HepG2 (cell line): ENCODE results near the gene SNAI3. TPM values are rescaled to one million over a fixed set of nuclear protein-coding genes. Genes with fewer than 3 reads are reported as not detected.

Experiments used
- ATM ChIP-seq: fragments of 450-650 bp; IDR thresholded peaks from 2 replicates; pipeline ENCODE4 v1.7.1; 2017; ENCODE audit warnings: mild to moderate bottlenecking, borderline replicate concordance
- ERF ChIP-seq: IDR thresholded peaks from 2 replicates; pipeline ENCODE4 v1.6.1; 2018; ENCODE audit warnings: missing biosample characterization, missing genetic modification reagents
- GATAD2A ChIP-seq: IDR thresholded peaks from 2 replicates; pipeline ENCODE4 v1.6.1; 2016
- HNRNPLL ChIP-seq: fragments of 200-400 bp; formaldehyde crosslinking; IDR thresholded peaks from 2 replicates; pipeline ENCODE4 v1.6.1; 2017; ENCODE audit warnings: mild to moderate bottlenecking, low read depth, low read length; ENCODE audit not compliant: poor library complexity, severe bottlenecking
- NFIB ChIP-seq: sonication (generic); formaldehyde crosslinking; IDR thresholded peaks from 2 replicates; pipeline ENCODE4 v1.9.0; 2021; ENCODE audit warnings: missing genetic modification reagents, mild to moderate bottlenecking, borderline replicate concordance
- PATZ1 ChIP-seq: sonication (generic); formaldehyde crosslinking; IDR thresholded peaks from 2 replicates; pipeline ENCODE4 v1.4.0; 2020; ENCODE audit warnings: missing genetic modification reagents
- SP1 ChIP-seq, 2 experiments: fragments of 450-650 bp in 1 of 2; sonication (generic) in 1 of 2; formaldehyde crosslinking in 1 of 2; IDR thresholded peaks; 2 replicates each; pipeline versions ENCODE4 v1.4.0 to v1.6.1; 2016 to 2020; ENCODE audit warnings: missing genetic modification reagents in 1 of 2
- TCF12 ChIP-seq, 2 experiments: fragments of 450-650 bp in 1 of 2; sonication (generic) in 1 of 2; formaldehyde crosslinking in 1 of 2; IDR thresholded peaks; 2 replicates each; pipeline versions ENCODE4 v1.6.1 to v1.8.0; 2017 to 2022; ENCODE audit warnings: antibody characterized with exemption in 1 of 2, mild to moderate bottlenecking in 1 of 2, missing genetic modification reagents in 1 of 2, moderate library complexity in 1 of 2
- TRIM24 ChIP-seq: sonication (generic); formaldehyde crosslinking; IDR thresholded peaks from 2 replicates; pipeline ENCODE4 v1.8.0; 2022; ENCODE audit warnings: mild to moderate bottlenecking, missing genetic modification reagents
- ZMYM2 ChIP-seq: sonication (generic); formaldehyde crosslinking; IDR thresholded peaks from 2 replicates; pipeline ENCODE4 v1.8.0; 2022; ENCODE audit warnings: mild to moderate bottlenecking, missing genetic modification reagents
- ZNF124 ChIP-seq: sonication (generic); formaldehyde crosslinking; IDR thresholded peaks from 2 replicates; pipeline ENCODE4 v1.4.0; 2020; ENCODE audit warnings: missing genetic modification reagents
- ZNF275 ChIP-seq: sonication (generic); formaldehyde crosslinking; IDR thresholded peaks from 2 replicates; pipeline ENCODE4 v1.8.0; 2022; ENCODE audit warnings: missing genetic modification reagents, mild to moderate bottlenecking, inconsistent platforms, borderline replicate concordance
- ZNF430 ChIP-seq: sonication (generic); formaldehyde crosslinking; IDR thresholded peaks from 2 replicates; pipeline ENCODE4 v1.9.0; 2021; ENCODE audit warnings: mild to moderate bottlenecking, missing genetic modification reagents
- ZNF451 ChIP-seq: sonication (generic); formaldehyde crosslinking; IDR thresholded peaks from 2 replicates; pipeline ENCODE4 v1.5.0; 2020; ENCODE audit warnings: mild to moderate bottlenecking, missing genetic modification reagents
- ZNF543 ChIP-seq: sonication (generic); formaldehyde crosslinking; IDR thresholded peaks from 2 replicates; pipeline ENCODE4 v1.4.0; 2020; ENCODE audit warnings: mild to moderate bottlenecking, missing genetic modification reagents
- ZNF570 ChIP-seq: sonication (generic); formaldehyde crosslinking; IDR thresholded peaks from 2 replicates; pipeline ENCODE4 v1.4.0; 2020; ENCODE audit warnings: mild to moderate bottlenecking, missing genetic modification reagents, borderline replicate concordance
- ZNF614 ChIP-seq: IDR thresholded peaks from 2 replicates; pipeline ENCODE4 v1.6.1; 2018; ENCODE audit warnings: missing biosample characterization, missing genetic modification reagents, inconsistent platforms, borderline replicate concordance
- ZNF768 ChIP-seq: sonication (generic); formaldehyde crosslinking; IDR thresholded peaks from 2 replicates; pipeline ENCODE4 v1.4.0; 2020; ENCODE audit warnings: missing genetic modification reagents
- polyA plus RNA-seq, 8 experiments: library from polyadenylated mRNA; depleted of rRNA in 3 of 8; stranded (reverse) in 7 of 8; unstranded in 1 of 8; fragments of >200 nt; fragmentation: Illumina TruSeq in 4 of 8; extraction: Trizol in 4 of 8; gene quantifications; 2 replicates each; pipeline versions ENCODE4 v1.2.1 to v1.2.3, GENCODE V29; 2011 to 2016; ENCODE audit warnings: low read depth in 4 of 8, missing spikeins in 1 of 8, mixed read lengths in 1 of 8; ENCODE audit not compliant: insufficient read depth in 1 of 8
- total RNA-seq, 5 experiments: library from RNA; depleted of rRNA; stranded (reverse); fragments of >200 nt; fragmentation: Illumina TruSeq; extraction: Trizol; gene quantifications; 2 replicates each; pipeline ENCODE4 v1.2.3, GENCODE V29; 2016; ENCODE audit warnings: low read depth in 1 of 5
- TF ChIP-seq, protein P1 (sequence below): sonication (generic); formaldehyde crosslinking; IDR thresholded peaks from 2 replicates; pipeline ENCODE4 v1.4.0; 2020; ENCODE audit warnings: missing genetic modification reagents
- TF ChIP-seq, protein P2 (sequence below): IDR thresholded peaks from 2 replicates; pipeline ENCODE4 v1.6.1; 2016; ENCODE audit warnings: missing genetic modification reagents, missing compliant biosample characterization
- TF ChIP-seq, protein P3 (sequence below): IDR thresholded peaks from 2 replicates; pipeline ENCODE4 v1.6.1; 2016
- TF ChIP-seq, protein P4 (sequence below): IDR thresholded peaks from 2 replicates; pipeline ENCODE4 v1.6.1; 2016; ENCODE audit warnings: low read depth

Gene SNAI3
- total and polyA plus RNA-seq, 2 of the 13 experiments (the other 11 are each of a cell fraction or from before 2014, with no cell fraction given), result 0.09 to 0.18 TPM

DNA sequence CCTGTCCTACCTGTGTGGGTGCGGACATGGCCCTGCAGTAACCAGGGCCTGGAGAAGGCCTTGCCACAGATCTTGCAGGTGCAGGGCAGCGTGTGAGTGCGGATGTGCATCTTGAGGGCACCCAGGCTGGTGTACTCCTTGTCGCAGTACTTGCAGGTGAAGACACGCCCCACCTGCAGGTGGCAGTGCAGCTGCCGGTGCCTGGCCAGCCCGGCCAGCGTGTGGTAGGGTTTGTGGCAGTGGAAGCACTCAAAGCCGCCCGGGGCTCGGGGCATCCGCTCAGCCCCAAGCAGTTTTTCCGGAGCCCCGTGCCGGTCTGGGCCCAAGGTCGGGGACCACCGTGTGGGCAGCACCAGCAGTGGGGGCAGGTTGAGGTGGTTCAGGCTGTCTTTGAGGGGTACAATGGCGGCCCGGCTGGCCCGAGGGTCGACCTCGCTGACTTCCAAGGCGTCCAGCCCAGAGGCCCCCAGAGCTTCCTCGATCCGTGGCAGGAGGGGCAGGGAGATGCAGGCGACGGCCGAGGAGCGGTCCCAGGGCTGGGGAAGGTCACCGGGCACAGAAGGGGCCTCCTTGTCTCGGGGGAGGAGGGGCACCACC, 5.1 kb downstream of the SNAI3 start (continued):
- TF ChIP-seq, protein P1, sequence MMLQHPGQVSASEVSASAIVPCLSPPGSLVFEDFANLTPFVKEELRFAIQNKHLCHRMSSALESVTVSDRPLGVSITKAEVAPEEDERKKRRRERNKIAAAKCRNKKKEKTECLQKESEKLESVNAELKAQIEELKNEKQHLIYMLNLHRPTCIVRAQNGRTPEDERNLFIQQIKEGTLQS, result no peak
- TF ChIP-seq, protein P2, sequence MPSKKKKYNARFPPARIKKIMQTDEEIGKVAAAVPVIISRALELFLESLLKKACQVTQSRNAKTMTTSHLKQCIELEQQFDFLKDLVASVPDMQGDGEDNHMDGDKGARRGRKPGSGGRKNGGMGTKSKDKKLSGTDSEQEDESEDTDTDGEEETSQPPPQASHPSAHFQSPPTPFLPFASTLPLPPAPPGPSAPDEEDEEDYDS (CRISPR knock-in tag), result peak; percentile 36; the same call in 1 of the 2 replicates
- TF ChIP-seq ZNF614 (CRISPR knock-in tag), result peak; percentile 40; the same call in 1 of the 2 replicates
- 0 out of 2 replicates have a peak, but pooled peaks have one; percentile 14 for TF ChIP-seq ZNF124 (CRISPR knock-in tag)
- TF ChIP-seq ZNF543 (CRISPR knock-in tag), result peak; percentile 37; the same call in 1 of the 2 replicates
- TF ChIP-seq SP1 (IDR thresholded peaks at IDR 0.05), result no peak
- peak; percentile 30; the same call in 1 of the 2 replicates for TF ChIP-seq SP1 (CRISPR knock-in tag; IDR thresholded peaks at IDR 0.05)
- peak; percentile 21 for TF ChIP-seq HNRNPLL
- TF ChIP-seq ERF (CRISPR knock-in tag), result peak; percentile 51; the same call in 1 of the 2 replicates
- TF ChIP-seq PATZ1 (CRISPR knock-in tag), result peak; percentile 37; the same call in 1 of the 2 replicates
- TF ChIP-seq ZNF275 (CRISPR knock-in tag), result 0 out of 2 replicates have a peak, but pooled peaks have one; percentile 16
- no peak for TF ChIP-seq ZNF570 (CRISPR knock-in tag)
- TF ChIP-seq, protein P3, sequence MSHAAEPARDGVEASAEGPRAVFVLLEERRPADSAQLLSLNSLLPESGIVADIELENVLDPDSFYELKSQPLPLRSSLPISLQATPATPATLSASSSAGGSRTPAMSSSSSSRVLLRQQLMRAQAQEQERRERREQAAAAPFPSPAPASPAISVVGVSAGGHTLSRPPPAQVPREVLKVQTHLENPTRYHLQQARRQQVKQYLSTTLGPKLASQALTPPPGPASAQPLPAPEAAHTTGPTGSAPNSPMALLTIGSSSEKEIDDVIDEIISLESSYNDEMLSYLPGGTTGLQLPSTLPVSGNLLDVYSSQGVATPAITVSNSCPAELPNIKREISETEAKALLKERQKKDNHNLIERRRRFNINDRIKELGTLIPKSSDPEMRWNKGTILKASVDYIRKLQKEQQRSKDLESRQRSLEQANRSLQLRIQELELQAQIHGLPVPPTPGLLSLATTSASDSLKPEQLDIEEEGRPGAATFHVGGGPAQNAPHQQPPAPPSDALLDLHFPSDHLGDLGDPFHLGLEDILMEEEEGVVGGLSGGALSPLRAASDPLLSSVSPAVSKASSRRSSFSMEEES (CRISPR knock-in tag), result 0 out of 2 replicates have a peak, but pooled peaks have one; percentile 27
- peak; percentile 66; the same call in 1 of the 2 replicates for TF ChIP-seq ZNF430
- TF ChIP-seq ATM, result no peak
- TF ChIP-seq, protein P4, sequence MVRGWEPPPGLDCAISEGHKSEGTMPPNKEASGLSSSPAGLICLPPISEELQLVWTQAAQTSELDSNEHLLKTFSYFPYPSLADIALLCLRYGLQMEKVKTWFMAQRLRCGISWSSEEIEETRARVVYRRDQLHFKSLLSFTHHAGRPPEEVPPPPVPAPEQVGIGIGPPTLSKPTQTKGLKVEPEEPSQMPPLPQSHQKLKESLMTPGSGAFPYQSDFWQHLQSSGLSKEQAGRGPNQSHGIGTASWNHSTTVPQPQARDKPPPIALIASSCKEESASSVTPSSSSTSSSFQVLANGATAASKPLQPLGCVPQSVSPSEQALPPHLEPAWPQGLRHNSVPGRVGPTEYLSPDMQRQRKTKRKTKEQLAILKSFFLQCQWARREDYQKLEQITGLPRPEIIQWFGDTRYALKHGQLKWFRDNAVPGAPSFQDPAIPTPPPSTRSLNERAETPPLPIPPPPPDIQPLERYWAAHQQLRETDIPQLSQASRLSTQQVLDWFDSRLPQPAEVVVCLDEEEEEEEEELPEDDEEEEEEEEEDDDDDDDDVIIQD (CRISPR knock-in tag), result 0 out of 2 replicates have a peak, but pooled peaks have one; percentile 34
- 0 out of 2 replicates have a peak, but pooled peaks have one; percentile 55 for TF ChIP-seq TRIM24 (CRISPR knock-in tag)
- TF ChIP-seq GATAD2A (CRISPR knock-in tag), result peak; percentile 35; the same call in 1 of the 2 replicates
- TF ChIP-seq ZMYM2, result 0 out of 2 replicates have a peak, but pooled peaks have one; percentile 6
- 0 out of 2 replicates have a peak, but pooled peaks have one; percentile 54 for TF ChIP-seq NFIB (CRISPR knock-in tag)
- peak; percentile 41; the same call in 1 of the 2 replicates for TF ChIP-seq ZNF768
- TF ChIP-seq TCF12 (IDR thresholded peaks at IDR 0.05), result no peak
- no peak for TF ChIP-seq TCF12 (CRISPR knock-in tag; IDR thresholded peaks at IDR 0.05)
- 0 out of 2 replicates have a peak, but pooled peaks have one; percentile 20 for TF ChIP-seq ZNF451 (CRISPR knock-in tag)
